ENCODE results near the gene ALDH4A1. TPM values are rescaled to one million over a fixed set of nuclear protein-coding genes. Genes with fewer than 3 reads are reported as not detected.

The ALDH4A1 gene
- total and polyA plus RNA-seq, 2 of the 4 experiments (the other 2 are of a cell fraction), result 8.6 to 21.1 TPM

- intact Hi-C loops (cut with micrococcal nuclease), result no loop called here
- Histone ChIP-seq H4K8ac (ENCODE audit: low read depth in 2 of 2, low read length in 2 of 2) (no peak overlapping the region), H2AK5ac (ENCODE audit: low read depth, low read length) (no peak overlapping the region), H3K36me3 (ENCODE audit: control insufficient read depth, insufficient read depth, low read length) (peaks cover 30% of the 10 kb centered on the region), H2BK15ac (ENCODE audit: low read depth, low read length) (no peak overlapping the region), H3K27ac (ENCODE audit: insufficient read depth, low read length) (no peak overlapping the region), H2BK20ac (ENCODE audit: low read depth, low read length) (no peak overlapping the region), H2AFZ (replicated peaks; ENCODE audit: low read length, poor library complexity) (no peak overlapping the region), H2BK120ac (ENCODE audit: low read depth, low read length) (no peak overlapping the region), H3K9me1 (ENCODE audit: insufficient read depth, low read length) (no peaks in the 10 kb centered on the region), H3K9me3 (ENCODE audit: control insufficient read depth, insufficient read depth, low read length) (no peaks in the 10 kb centered on the region), H3K9ac (ENCODE audit: low read depth, low read length) (no peak overlapping the region), H3K18ac (ENCODE audit: low read depth, low read length) (no peak overlapping the region), H3K4me2 (ENCODE audit: low read depth, low read length) (no peak overlapping the region), H4K5ac (ENCODE audit: low read depth, low read length) (no peak overlapping the region), H2AK9ac (replicated peaks; ENCODE audit: low read depth, low read length, poor library complexity) (no peak overlapping the region), H3K27me3 (ENCODE audit: control insufficient read depth, insufficient read depth, low read length) (no peaks in the 10 kb centered on the region), H3K4me1 (ENCODE audit: control insufficient read depth, insufficient read depth, low read length) (peaks cover 4% of the 10 kb centered on the region; the same call in 1 of the 2 replicates), H4K20me1 (ENCODE audit: insufficient read depth, low read length) (0 out of 2 replicates have a peak, but pooled peaks cover 9% of the 10 kb centered on the region), H3K4ac (ENCODE audit: low read depth, low read length) (no peak overlapping the region), H3K14ac (replicated peaks; ENCODE audit: low read depth, low read length) (no peak overlapping the region), H3K4me3 (ENCODE audit: insufficient read depth, low read depth, low read length) (no peak overlapping the region), H4K91ac (ENCODE audit: insufficient read depth, low read depth, low read length) (no peak overlapping the region), H3K56ac (ENCODE audit: extremely low read depth, insufficient read depth, low read length) (no peak overlapping the region), H3K79me1 (ENCODE audit: low read depth in 1 of 2, low read length in 2 of 2) (peaks cover 6 to 16% of the 10 kb centered on the region in 2 experiments; a peak in 3 of 4 replicates), H3K23ac (ENCODE audit: low read depth, low read length) (no peak overlapping the region), H2BK5ac (ENCODE audit: low read depth, low read length, poor library complexity, severe bottlenecking) (no peak overlapping the region)
- dilution Hi-C loops (cut with HindIII; ENCODE audit: low sequenced_read_pairs, unreplicated experiment), result no loop called here
- ChIA-PET POLR2A (ENCODE audit: unreplicated experiment) (no interaction called here), CTCF (no interaction called here)
- in situ Hi-C loops (cut with MboI; ENCODE audit: low sequenced_read_pairs), result no loop called here
- TF ChIP-seq NFE2L2 (IDR thresholded peaks at IDR 0.05; ENCODE audit: low read depth, low read length), result no peak
- TF ChIP-seq RAD21 (IDR thresholded peaks at IDR 0.05; ENCODE audit: low read length), result no peak
- TF ChIP-seq RFX5 (IDR thresholded peaks at IDR 0.05; ENCODE audit: low read depth, low read length), result no peak
- TF ChIP-seq FOS (IDR thresholded peaks at IDR 0.05; ENCODE audit: low read depth, low read length), result no peak
- no peak for TF ChIP-seq ELK1 (IDR thresholded peaks at IDR 0.05; ENCODE audit: borderline replicate concordance, low read depth, low read length)
- no peak for TF ChIP-seq CEBPB (IDR thresholded peaks at IDR 0.05; ENCODE audit: low read depth, low read length)
- TF ChIP-seq MAZ (IDR thresholded peaks at IDR 0.05; ENCODE audit: borderline replicate concordance, low read depth, low read length), result no peak
- TF ChIP-seq MXI1 (IDR thresholded peaks at IDR 0.05; ENCODE audit: borderline replicate concordance, low read depth, low read length), result no peak
- TF ChIP-seq CHD1 (IDR thresholded peaks at IDR 0.05; ENCODE audit: low read depth, low read length), result no peak
- TF ChIP-seq POLR2A (IDR thresholded peaks at IDR 0.05; ENCODE audit: low read depth, low read length), result no peak
- no peak for TF ChIP-seq CTCF (conservative IDR thresholded peaks at IDR 0.05; ENCODE audit: low read depth, low read length)
- TF ChIP-seq USF2 (IDR thresholded peaks at IDR 0.05; ENCODE audit: low read depth, low read length), result no peak
- no peak for TF ChIP-seq BHLHE40 (IDR thresholded peaks at IDR 0.05; ENCODE audit: low read depth, low read length)
- TF ChIP-seq MAFK (IDR thresholded peaks at IDR 0.05; ENCODE audit: low read depth, low read length), result no peak
- DNase-seq, result no peak
- ATAC-seq (ENCODE audit: low read depth), result no peak
- 96% methylated on average over 3 of the region's 17 CpGs; no CpG with 5 or more reads in 1 of the 2 experiments for WGBS, 2 experiments (ENCODE audit: extremely low coverage in 2 of 2, insufficient read length in 1 of 2)
- BruUV-seq (replicated peaks), result no TSS peak
These were observed 6.8 kb upstream of the ALDH4A1 start for GRCh38 chr1:18908911-18909771.
